ENCODE measurements around the gene DLK2. TPM values are rescaled to one million over a fixed set of nuclear protein-coding genes. Genes with fewer than 3 reads are reported as not detected.

The DLK2 gene
- total RNA-seq, 1 donor from 2014 or later, result 8.2 TPM

DNA sequence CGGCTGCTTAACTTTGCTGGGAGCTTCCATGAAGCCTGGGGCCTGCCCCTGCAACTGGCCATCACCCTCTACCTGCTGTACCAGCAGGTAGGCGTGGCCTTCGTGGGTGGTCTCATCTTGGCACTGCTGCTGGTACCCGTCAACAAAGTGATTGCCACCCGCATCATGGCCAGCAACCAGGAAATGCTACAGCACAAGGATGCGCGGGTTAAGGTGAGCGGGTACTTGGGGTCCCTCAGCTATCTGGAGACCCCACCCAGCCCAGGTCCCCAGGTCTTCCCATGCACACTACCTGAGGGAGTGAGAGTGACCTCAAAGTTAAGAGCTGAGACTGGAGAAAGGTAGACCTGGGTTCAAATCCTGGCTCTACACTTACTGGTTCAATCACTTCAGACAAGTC is 22.2 kb downstream of the DLK2 start:
- TF ChIP-seq, protein P1, sequence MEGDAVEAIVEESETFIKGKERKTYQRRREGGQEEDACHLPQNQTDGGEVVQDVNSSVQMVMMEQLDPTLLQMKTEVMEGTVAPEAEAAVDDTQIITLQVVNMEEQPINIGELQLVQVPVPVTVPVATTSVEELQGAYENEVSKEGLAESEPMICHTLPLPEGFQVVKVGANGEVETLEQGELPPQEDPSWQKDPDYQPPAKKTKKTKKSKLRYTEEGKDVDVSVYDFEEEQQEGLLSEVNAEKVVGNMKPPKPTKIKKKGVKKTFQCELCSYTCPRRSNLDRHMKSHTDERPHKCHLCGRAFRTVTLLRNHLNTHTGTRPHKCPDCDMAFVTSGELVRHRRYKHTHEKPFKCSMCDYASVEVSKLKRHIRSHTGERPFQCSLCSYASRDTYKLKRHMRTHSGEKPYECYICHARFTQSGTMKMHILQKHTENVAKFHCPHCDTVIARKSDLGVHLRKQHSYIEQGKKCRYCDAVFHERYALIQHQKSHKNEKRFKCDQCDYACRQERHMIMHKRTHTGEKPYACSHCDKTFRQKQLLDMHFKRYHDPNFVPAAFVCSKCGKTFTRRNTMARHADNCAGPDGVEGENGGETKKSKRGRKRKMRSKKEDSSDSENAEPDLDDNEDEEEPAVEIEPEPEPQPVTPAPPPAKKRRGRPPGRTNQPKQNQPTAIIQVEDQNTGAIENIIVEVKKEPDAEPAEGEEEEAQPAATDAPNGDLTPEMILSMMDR (IDR thresholded peaks at IDR 0.05; ENCODE audit: insufficient read depth, low read length, severe bottlenecking), result no peak
- DNase-seq (ENCODE audit: low read depth) (no peak), FAIRE-seq (no peak)
- Histone ChIP-seq H3K36me3 (ENCODE audit: control insufficient read depth, insufficient read depth, low read length) (peaks cover 13% of the 10 kb centered on the region), H3K4me3 (ENCODE audit: low read depth, low read length) (no peak overlapping the region), H3K27me3 (ENCODE audit: control insufficient read depth, insufficient read depth, low read length) (no peaks in the 10 kb centered on the region)

DNA sequence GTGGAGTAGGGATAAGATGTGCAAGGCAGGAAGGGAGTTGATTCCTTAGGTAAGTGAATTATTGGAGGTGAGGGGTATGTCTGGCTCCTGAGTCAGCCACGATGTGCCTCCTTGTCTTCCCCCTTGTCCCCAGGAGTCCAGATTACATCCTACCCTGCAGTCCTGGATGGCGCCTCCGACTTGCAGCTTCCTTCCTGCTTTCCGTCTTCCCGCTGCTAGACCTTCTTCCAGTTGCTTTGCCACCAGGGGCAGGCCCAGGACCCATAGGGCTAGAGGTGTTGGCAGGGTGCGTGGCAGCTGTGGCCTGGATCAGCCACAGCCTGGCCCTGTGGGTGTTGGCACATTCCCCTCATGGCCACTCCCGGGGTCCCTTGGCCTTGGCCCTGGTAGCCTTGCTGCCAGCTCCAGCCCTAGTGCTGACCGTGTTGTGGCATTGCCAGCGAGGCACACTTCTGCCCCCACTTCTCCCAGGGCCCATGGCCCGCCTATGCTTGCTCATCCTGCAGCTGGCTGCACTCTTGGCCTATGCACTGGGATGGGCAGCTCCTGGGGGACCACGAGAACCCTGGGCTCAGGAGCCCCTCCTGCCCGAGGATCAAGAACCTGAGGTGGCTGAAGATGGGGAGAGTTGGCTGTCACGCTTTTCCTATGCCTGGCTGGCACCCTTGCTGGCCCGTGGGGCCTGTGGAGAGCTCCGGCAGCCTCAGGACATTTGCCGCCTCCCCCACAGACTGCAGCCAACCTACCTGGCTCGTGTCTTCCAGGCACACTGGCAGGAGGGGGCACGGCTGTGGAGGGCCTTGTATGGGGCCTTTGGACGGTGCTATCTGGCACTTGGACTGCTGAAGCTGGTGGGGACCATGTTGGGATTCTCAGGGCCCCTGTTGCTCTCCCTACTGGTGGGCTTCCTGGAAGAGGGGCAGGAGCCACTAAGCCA is 23.1 kb downstream of the DLK2 start:
- Histone ChIP-seq H3K27me3 (ENCODE audit: control insufficient read depth, insufficient read depth, low read length) (no peaks in the 10 kb centered on the region), H3K4me3 (ENCODE audit: low read depth, low read length) (no peak overlapping the region), H3K36me3 (ENCODE audit: control insufficient read depth, insufficient read depth, low read length) (peaks cover 9% of the 10 kb centered on the region)
- FAIRE-seq (no peak), DNase-seq (ENCODE audit: low read depth) (no peak)
- TF ChIP-seq, protein P1 (IDR thresholded peaks at IDR 0.05; ENCODE audit: insufficient read depth, low read length, severe bottlenecking), result no peak

DNA sequence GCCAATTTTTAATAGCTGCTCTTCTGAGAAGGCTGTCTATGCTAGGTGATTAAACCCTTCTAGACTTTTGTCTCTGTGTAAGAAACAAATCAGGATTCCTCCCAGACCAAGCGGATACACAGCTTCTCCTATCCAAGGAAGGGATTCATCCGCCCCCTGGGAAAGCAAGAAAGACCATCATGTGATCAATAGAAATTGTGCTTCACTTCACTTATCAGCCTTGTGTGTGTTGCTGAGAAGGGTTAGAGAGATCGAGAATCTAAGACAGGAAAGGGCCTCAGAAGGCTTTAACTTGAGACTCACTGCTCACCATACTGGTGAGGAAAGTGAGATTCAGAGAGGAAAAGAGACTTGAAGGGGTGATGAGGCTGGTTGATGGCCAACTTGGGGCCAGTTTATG is 26.5 kb downstream of the DLK2 start:
- no peak for FAIRE-seq
- TF ChIP-seq, protein P1 (IDR thresholded peaks at IDR 0.05; ENCODE audit: insufficient read depth, low read length, severe bottlenecking), result no peak

DNA sequence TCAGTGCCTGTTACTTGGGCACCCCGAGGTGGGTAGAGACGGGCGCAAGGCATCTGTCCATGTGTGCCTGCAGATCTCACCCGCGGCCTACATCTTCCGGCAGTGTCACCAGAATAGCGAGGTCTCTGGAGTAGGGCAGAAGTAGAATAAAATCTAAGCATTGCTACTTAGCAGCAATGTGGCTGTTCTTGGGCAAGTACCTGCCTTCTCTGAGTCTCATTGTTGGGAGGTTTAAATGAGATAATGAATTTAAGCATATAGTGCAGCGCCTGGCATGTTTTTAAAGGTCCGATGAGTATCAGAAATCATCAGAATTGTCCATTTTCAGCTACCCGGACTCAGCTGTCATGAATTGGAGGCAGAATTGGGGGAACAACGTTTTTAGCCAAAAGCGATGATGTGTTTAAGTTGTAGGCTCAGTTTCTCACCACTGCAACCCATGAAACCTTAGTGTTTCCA is 27.2 kb downstream of the DLK2 start:
- TF ChIP-seq, protein P1 (IDR thresholded peaks at IDR 0.05; ENCODE audit: insufficient read depth, low read length, severe bottlenecking), result no peak
- Histone ChIP-seq H3K36me3 (ENCODE audit: control insufficient read depth, insufficient read depth, low read length) (peaks cover 9% of the 10 kb centered on the region), H3K27me3 (ENCODE audit: control insufficient read depth, insufficient read depth, low read length) (no peaks in the 10 kb centered on the region), H3K4me3 (ENCODE audit: low read depth, low read length) (peak overlapping the region; percentile 96)
- no peak for FAIRE-seq
- no peak for DNase-seq (ENCODE audit: low read depth)

More for the DNA sequence above, 26.5 kb downstream of the DLK2 start:
- H3K4me3 ChIP-seq (ENCODE audit: low read depth, low read length), result peak overlapping the region; percentile 96
- no peak for DNase-seq (ENCODE audit: low read depth)
- peaks cover 9% of the 10 kb centered on the region for H3K36me3 ChIP-seq (ENCODE audit: control insufficient read depth, insufficient read depth, low read length)
- no peaks in the 10 kb centered on the region for H3K27me3 ChIP-seq (ENCODE audit: control insufficient read depth, insufficient read depth, low read length)

DNA sequence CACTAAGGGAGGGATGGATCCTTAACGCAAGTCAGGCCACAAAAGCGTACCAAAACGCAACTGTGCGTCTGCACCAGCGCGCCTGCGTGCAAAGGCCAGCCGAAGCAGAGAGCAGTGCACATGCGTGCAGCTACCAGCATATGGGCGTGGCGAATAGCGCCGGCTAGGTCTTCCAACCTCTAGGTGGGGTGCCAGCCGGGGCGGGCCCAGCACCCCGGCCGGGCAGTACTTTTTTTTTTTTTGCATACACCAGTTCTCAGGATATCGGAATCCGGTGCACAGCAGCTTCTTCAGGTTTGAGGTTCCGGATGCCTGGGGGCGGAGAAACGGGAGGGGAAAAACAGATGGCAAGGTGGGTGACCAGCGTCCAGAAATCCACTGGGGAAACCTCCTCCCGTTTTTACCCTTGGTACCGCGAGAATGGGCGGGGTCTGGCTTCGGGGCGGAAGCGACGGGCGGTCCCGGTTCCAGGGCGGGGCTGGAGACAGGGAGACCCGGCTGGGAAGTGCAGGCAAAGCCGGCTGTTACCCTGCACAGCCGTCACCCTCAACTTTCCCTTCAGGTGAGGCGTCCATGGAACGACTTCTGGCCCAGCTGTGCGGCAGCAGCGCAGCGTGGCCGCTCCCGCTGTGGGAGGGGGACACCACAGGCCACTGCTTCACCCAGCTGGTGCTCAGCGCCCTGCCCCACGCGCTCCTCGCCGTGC is 27.8 kb downstream of the DLK2 start, which contains the start of gene ABCC10:
ABCC10 (plus strand) TSS at position 136 of the 706 bp plus-strand sequence; CDS start at position 574, 438 bp downstream.
- peak within 1 kb of the TSS; percentile 96 for H3K4me3 ChIP-seq (ENCODE audit: low read depth, low read length)
- FAIRE-seq (no peak), DNase-seq (ENCODE audit: low read depth) (peak; percentile 90)
- no peaks in the 10 kb centered on the region for H3K27me3 ChIP-seq (ENCODE audit: control insufficient read depth, insufficient read depth, low read length)
- peaks cover 5% of the 10 kb centered on the region for H3K36me3 ChIP-seq (ENCODE audit: control insufficient read depth, insufficient read depth, low read length)
- TF ChIP-seq, protein P1 (IDR thresholded peaks at IDR 0.05; ENCODE audit: insufficient read depth, low read length, severe bottlenecking), result peak; percentile 49
